COLO668 (cell line): ENCODE measurements around the gene GGTA1.
"Not testable (repeated sequence)": the region's sequence is repeated elsewhere in the genome, so short reads cannot be mapped to it uniquely, and the experiment has no call there.

Experiments
- DNase-seq: peaks from one replicate; lab custom pipeline; 2025; ENCODE audit not compliant: unreplicated experiment; lab: John Stamatoyannopoulos, UW

Gene GGTA1

GRCh38 chr9:121459513-121459912 lies 40.1 kb downstream of the GGTA1 start:
- DNase-seq: no peak

GRCh38 chr9:121458449-121458848 lies 41.2 kb downstream of the GGTA1 start:
- DNase-seq: not testable (repeated sequence)

GRCh38 chr9:121455527-121456239 lies 44.0 kb downstream of the GGTA1 start:
- no peak for DNase-seq

- DNase-seq: no peak
Observed at GRCh38 chr9:121454972-121455371, 44.7 kb downstream of the GGTA1 start.

GRCh38 chr9:121453232-121453892 lies 46.3 kb downstream of the GGTA1 start:
- no peak for DNase-seq

GRCh38 chr9:121452085-121452484 lies 47.6 kb downstream of the GGTA1 start:
- no peak for DNase-seq

GRCh38 chr9:121451586-121451985 lies 48.1 kb downstream of the GGTA1 start:
- no peak for DNase-seq

- no peak for DNase-seq
Observed at GRCh38 chr9:121450241-121450640, 49.4 kb downstream of the GGTA1 start.

- no peak for DNase-seq
Observed at GRCh38 chr9:121449786-121450185, 49.9 kb downstream of the GGTA1 start.

- DNase-seq: no peak
Observed at GRCh38 chr9:121447321-121447834, 52.3 kb downstream of the GGTA1 start.

GRCh38 chr9:121445986-121446385 lies 53.7 kb downstream of the GGTA1 start:
- DNase-seq: no peak

- no peak for DNase-seq
Observed at GRCh38 chr9:121443981-121444380, 55.7 kb downstream of the GGTA1 start.

- DNase-seq: no peak
Observed at GRCh38 chr9:121441165-121441564, 58.5 kb downstream of the GGTA1 start.

GRCh38 chr9:121439711-121440664 lies 59.7 kb downstream of the GGTA1 start:
- no peak for DNase-seq

- no peak for DNase-seq
Observed at GRCh38 chr9:121439016-121439415, 60.6 kb downstream of the GGTA1 start.

- no peak for DNase-seq
Observed at GRCh38 chr9:121437891-121438290, 61.8 kb downstream of the GGTA1 start.

- DNase-seq: not testable (repeated sequence)
Observed at GRCh38 chr9:121437046-121437445, 62.6 kb downstream of the GGTA1 start.

- DNase-seq: no peak
Observed at GRCh38 chr9:121434969-121435368, 64.7 kb downstream of the GGTA1 start.

GRCh38 chr9:121427899-121428298 lies 71.7 kb downstream of the GGTA1 start:
- DNase-seq: no peak

- DNase-seq: no peak
Observed at GRCh38 chr9:121424024-121424432, 75.6 kb downstream of the GGTA1 start.

- no peak for DNase-seq
Observed at GRCh38 chr9:121411993-121412392, 87.7 kb downstream of the GGTA1 start.
